Stimulated activated CD4-positive, alpha-beta T cell treated with anti-CD3 and anti-CD28 coated beads, Interleukin-15, amount 100 ng/mL, for 1 hour (primary cell): ENCODE measurements around the gene MYPOP.

Experiments used
- DNase-seq, 2 donors: peaks; one replicate each; pipeline ENCODE4 v3.0.0-alpha.2; 2020; ENCODE audit warnings: low read depth in 1 of 2, low spot score in 1 of 2

The MYPOP gene

DNA sequence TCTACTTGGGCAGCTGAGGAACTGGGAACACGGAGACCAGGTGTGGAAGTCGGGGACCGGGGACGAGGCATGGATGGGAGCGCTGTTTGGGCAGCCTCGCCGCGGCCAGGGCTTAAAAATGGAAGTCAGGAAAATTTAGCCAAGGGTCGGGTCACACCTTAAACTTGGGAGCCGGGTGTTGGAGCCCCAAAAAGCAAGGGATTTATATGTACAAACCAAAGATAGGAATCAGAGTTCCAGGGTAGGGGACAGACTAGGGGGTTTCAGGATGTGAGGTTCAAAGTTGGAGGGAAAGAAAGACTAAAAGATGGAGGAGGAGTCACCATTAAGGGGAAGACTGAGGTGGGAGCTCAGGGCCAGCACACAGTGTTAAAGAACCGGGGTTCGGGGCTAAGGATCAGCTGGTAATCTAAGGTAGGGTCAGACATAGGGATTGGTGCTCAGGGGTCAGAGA, 37.8 kb downstream of the MYPOP start:
- DNase-seq: no peak

DNA sequence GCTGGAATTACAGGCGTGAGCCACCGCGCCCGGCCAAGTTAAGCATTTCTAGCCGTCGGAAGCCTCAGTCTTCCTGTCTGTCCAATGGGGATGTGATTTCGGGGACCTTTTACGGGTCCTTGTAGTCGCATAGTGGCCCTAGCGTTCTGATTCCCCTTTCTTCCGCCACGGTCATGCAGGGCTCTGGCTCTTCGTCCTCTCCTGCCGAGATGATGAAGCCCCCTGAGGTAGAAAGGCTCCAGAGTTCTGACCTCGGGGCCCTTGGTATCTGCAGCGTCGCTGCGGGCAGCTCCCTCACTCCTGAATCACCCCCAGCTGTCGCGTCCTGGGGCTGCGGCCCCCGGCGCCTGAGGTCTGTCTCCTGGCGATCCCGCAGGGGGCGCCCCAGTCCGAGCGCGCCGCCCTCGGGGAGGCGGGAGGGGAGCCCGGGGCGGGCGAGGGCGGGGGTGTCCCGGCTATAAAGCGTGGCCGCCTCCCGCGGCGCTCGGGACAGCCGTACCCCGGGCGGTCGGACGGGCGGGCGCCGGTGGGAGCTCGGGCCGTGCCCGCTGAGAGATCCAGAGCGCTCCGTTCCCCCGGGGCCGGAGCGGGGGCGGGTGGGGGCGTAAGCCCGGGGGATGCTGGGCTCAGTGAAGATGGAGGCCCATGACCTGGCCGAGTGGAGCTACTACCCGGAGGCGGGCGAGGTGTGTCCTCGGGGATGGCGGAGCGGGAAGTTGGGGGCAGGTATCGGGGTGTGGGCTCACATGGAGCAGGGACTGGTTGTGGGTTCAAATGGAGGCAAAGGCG, 38.4 kb downstream of the MYPOP start, which contains the start of gene FOXA3:
TSS of gene FOXA3 (plus strand) at position 487 of the 789 bp plus-strand sequence. CDS start at position 618, 131 bp downstream.
- peak; percentile 26 to 47 for DNase-seq

DNA sequence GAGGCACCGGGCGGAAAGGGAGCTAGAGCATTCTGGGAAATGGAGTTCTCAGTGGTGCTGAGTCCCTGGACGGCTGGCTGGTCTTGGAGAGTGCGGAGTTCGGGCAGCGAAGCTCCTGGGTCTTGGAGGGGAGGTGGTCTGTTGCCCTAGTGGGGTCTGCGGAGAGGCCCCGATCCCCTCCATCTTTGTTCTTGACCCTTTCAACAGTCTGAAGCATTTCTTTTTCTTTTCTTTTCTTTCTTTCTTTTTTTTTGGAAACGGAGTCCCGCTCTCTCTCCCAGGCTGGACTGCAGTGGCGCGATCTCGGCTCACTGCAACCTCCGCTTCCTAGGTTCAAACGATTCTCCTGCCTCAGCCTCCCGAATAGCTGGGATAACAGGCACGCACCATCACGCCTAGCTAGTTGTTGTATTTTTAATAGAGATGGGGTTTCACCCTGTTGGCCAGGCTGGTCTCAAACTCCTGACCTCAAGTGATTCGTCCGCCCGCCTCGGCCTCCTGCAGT, 39.0 kb downstream of the MYPOP start:
- DNase-seq: no peak

- DNase-seq: peak; percentile 97
Measured at GRCh38 chr19:45862564-45863334, 39.7 kb downstream of the MYPOP start, which contains the start of gene SYMPK. SYMPK (minus strand) TSS chr19:45863147; CDS start chr19:45854495, 8,652 bp downstream.

DNA sequence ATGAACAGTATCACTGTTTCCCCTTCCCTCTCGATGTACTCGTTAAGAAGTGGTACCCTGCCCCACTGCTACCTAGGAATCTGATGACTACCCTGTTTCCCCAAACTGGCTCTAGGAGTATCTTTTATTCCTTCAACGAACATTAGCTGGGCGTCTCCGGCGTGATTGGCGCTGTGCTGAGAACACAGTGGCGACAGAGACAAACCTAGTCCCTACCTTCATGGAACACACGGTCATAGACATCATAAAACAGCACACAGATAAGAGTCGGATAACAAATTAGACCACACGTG, 40.2 kb downstream of the MYPOP start:
- DNase-seq: no peak

DNA sequence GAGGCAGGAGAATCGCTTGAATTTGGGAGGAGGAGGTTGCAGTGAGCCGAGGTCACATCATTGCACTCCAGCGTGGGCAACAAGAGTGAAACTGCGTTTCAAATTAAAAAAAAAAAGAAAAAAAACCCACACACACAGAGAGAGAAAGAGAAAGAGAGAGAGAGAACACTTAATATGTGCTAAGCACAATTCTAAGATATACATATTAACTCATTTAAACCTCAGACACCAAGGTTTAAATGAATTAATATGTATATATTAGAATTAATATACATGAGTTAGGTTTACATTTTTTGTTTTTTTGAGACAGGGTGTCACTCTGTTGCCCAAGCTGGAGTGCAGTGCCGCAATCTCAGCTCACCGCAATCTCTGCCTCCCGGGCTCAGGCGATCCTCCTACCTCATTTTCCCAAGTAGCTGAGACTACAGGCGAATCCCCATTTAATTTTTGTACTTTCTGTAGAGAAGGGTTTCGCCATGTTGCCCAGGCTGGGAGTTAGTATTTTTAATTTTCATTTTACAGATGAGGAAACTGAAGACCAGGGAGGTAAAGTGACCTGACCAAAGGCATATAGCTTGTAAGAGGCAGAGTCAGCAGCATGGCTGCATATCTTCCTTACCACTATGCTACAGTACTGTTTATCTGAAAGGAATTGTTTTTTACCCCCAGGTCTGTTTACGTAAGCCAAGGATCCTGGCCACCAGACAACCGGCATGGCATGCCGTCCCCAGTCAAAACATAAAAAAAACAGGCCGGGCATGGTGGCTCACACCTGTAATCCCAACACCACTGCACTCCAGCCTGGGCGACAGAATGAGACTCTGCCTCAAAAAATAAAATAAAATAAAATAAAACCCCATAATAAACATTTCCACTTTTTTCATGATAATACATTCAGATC, 41.8 kb downstream of the MYPOP start:
- DNase-seq: no peak

GRCh38 chr19:45854167-45854778, 48.1 kb downstream of the MYPOP start:
- DNase-seq: no peak

DNA sequence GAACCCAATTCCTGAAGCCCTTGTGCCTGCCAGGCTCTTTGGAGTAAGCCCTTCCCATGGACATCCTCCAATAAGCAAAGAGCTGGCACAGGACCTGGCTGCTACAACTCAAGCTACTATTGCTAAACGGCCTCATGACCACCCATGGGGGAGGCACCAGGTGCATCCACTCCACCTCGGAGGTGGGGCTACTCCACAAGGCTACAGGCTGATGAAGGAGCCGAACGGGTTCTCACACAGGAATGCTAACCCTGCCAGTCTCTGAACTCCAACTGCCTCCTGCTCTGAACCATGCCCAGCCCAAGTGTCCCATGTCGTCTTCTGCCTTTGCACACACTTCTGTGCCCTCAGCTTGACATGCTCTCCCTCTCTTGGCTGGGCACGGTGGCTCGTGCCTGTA, 49.4 kb downstream of the MYPOP start:
- no peak for DNase-seq

DNA sequence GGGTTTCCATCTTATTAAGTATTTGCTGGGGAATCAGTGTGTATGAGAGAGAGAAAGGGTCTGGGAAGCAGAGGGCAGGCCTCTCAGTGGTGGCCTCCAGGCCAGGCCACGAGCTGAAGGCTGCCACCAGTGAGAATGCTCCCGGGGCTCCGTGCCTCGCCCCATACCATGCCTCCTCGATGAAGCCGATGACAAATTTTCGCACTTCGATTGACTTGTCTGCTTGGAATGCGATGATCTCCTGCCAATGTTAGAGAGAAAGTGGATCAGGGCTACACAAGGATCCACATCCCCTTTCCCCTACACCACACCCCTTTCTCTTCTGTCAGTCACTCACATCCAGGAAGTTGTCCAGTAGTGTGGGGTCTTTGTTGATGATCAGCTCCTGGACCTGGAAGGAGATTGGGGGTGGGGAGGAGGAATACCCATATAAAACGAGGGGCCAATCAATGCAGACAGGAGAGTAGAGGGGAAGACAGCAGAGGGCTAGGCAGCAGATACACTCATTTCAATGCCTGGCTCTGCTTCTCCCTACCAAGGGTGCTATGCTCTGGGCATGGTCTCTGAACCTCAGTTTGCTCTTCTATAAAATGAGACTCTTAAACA, 50.2 kb downstream of the MYPOP start:
- no peak for DNase-seq

DNA sequence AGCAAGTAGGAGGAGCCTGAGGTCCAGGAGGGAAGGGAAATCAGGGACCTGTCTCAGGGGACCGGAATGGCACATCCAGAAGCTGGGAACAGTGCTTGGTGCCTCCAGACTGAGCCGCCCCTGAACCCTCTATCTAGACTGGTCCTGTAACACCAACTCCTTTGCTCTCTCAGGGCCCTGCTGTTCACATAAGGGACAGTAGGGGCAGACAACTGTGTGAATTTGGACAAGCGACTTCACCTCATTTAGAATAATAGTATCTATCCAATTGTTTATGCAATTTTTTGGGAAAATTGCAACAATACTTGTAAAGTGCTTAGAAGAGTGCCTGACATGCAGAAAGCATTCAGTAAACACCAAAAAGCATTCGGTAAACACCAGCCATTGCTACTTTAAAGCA, 53.5 kb downstream of the MYPOP start:
- DNase-seq: no peak

DNA sequence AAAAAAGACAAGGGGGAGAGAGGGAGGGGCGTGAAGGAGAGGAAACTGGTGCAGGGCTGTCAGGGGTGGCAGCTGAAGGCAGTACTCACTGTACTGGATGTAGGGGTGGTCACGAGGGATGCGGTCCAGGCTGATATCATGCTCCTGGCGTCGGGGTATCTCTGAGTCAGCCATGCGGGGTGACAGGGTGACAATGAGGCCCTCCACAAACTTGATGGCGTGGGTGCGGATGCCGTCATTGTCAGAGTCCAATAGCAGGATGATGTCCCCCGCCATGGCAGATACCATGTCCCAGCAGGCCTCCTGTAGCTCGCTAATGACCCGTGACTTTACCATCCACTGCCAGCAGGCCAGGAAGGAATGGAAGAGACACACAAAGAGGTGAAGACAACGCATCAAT, 54.8 kb downstream of the MYPOP start:
- DNase-seq: no peak

- DNase-seq: no peak
Measured at GRCh38 chr19:45842198-45842597, 60.2 kb downstream of the MYPOP start.
